SK-N-SH (cell line): Measurements from ENCODE around the gene LIPE. TPM values are rescaled to one million over a fixed set of nuclear protein-coding genes. Genes with fewer than 3 reads are reported as not detected.

Experiments
- CTCF ChIA-PET: fragments of 300-600, 350-600 bp; formaldehyde crosslinking; extraction: SDS; loops from one replicate; lab custom pipeline; 2021; lab: Yijun Ruan, JAX
- POLR2A ChIA-PET: fragments of 350-600 bp; sonication (Branson Sonifier 250); formaldehyde crosslinking; extraction: SDS; loops from one replicate; lab custom pipeline; 2020; ENCODE audit warnings: antibody characterized with exemption, inconsistent platforms; lab: Yijun Ruan, JAX
- DNase-seq: peaks from one replicate; pipeline ENCODE4 v3.0.0; 2012
- H2AFZ ChIP-seq: fragments of 200-600 bp; sonication (generic); 2 replicates; pipeline ENCODE4 v1.8.1; 2016; ENCODE audit warnings: antibody characterized with exemption, mild to moderate bottlenecking, low read depth
- H3F3A ChIP-seq: fragments of 200-600 bp; sonication (generic); replicated peaks from 2 replicates; pipeline ENCODE3; 2016; ENCODE audit warnings: antibody characterized with exemption, mild to moderate bottlenecking; ENCODE audit not compliant: insufficient read depth
- H3K27ac ChIP-seq, 2 experiments: fragments of 200-500 bp in 1 of 2; fragments of 200-600 bp in 1 of 2; sonication (Bioruptor generic) in 1 of 2; sonication (generic), shearing (Covaris generic) in 1 of 2; 2 replicates each; pipeline versions ENCODE4 v1.5.1 to v1.6.1; 2014 to 2016; ENCODE audit warnings: low read depth in 2 of 2, inconsistent platforms in 1 of 2, low read length in 1 of 2, mild to moderate bottlenecking in 1 of 2, mixed read lengths in 1 of 2
- H3K27me3 ChIP-seq: fragments of 200-600 bp; sonication (generic), shearing (Covaris generic); 2 replicates; pipeline ENCODE4 v1.6.1; 2016; ENCODE audit warnings: mixed run types; ENCODE audit not compliant: insufficient read depth
- H3K36me3 ChIP-seq, 2 experiments: fragments of 200-500 bp in 1 of 2; fragments of 200-600 bp in 1 of 2; sonication (Bioruptor generic) in 1 of 2; sonication (generic) in 1 of 2; replicated peaks in 1 of 2; 2 replicates each; pipeline versions ENCODE3 to v1.5.1; 2014 to 2016; ENCODE audit warnings: low read length in 1 of 2, mild to moderate bottlenecking in 1 of 2; ENCODE audit not compliant: insufficient read depth in 2 of 2, control insufficient read depth in 1 of 2
- H3K4me1 ChIP-seq, 2 experiments: fragments of 200-500 bp in 1 of 2; fragments of 200-600 bp in 1 of 2; sonication (Bioruptor generic) in 1 of 2; sonication (generic), shearing (Covaris generic) in 1 of 2; 2 replicates each; pipeline versions ENCODE4 v1.5.1 to v1.6.1; 2014 to 2016; ENCODE audit warnings: low read depth in 1 of 2, low read length in 1 of 2, mixed run types in 1 of 2; ENCODE audit not compliant: insufficient read depth in 2 of 2, control insufficient read depth in 1 of 2
- H3K4me2 ChIP-seq: fragments of 200-600 bp; sonication (generic), shearing (Covaris generic); 2 replicates; pipeline ENCODE4 v1.6.1; 2017; ENCODE audit warnings: mixed run types
- H3K4me3 ChIP-seq, 2 experiments: fragments of 200-500 bp in 1 of 2; fragments of 200-600 bp in 1 of 2; sonication (Bioruptor generic) in 1 of 2; sonication (generic), shearing (Covaris generic) in 1 of 2; 2 replicates each; pipeline versions ENCODE4 v1.5.1 to v1.8.1; 2014 to 2016; ENCODE audit warnings: low read depth in 2 of 2, inconsistent platforms in 1 of 2, low read length in 1 of 2, mild to moderate bottlenecking in 1 of 2, mixed read lengths in 1 of 2, moderate library complexity in 1 of 2
- H3K79me2 ChIP-seq: fragments of 200-600 bp; sonication (generic); 2 replicates; pipeline ENCODE4 v1.8.1; 2017; ENCODE audit warnings: mild to moderate bottlenecking; ENCODE audit not compliant: insufficient read depth
- H3K9ac ChIP-seq: fragments of 200-600 bp; sonication (generic); 2 replicates; pipeline ENCODE4 v1.6.1; 2017; ENCODE audit warnings: mixed run types
- H3K9me2 ChIP-seq: fragments of 200-600 bp; sonication (generic); 2 replicates; pipeline ENCODE4 v1.6.1; 2017; ENCODE audit warnings: mixed run types
- H3K9me3 ChIP-seq: fragments of 200-600 bp; sonication (generic); 2 replicates; pipeline ENCODE4 v1.6.1; 2017; ENCODE audit warnings: mixed run types, mild to moderate bottlenecking, moderate library complexity
- H4K20me1 ChIP-seq: fragments of 200-600 bp; sonication (generic); 2 replicates; pipeline ENCODE4 v1.6.1; 2017; ENCODE audit warnings: mild to moderate bottlenecking, mixed run types; ENCODE audit not compliant: insufficient read depth
- CHD2 ChIP-seq: fragments of 150-350 bp; IDR thresholded peaks from 2 replicates; pipeline ENCODE4 v1.6.1; 2018; ENCODE audit warnings: low read length; ENCODE audit not compliant: partially characterized antibody
- EZH2phosphoT487 ChIP-seq: fragments of 200-600 bp; sonication (generic); IDR thresholded peaks from 2 replicates; pipeline ENCODE4 v1.6.1; 2017; ENCODE audit warnings: low read depth, mixed run types, mild to moderate bottlenecking, antibody characterized with exemption, moderate library complexity, borderline replicate concordance
- FOSL2 ChIP-seq: IDR thresholded peaks from 2 replicates; pipeline ENCODE4 v1.4.0; 2012; ENCODE audit warnings: low read depth, mild to moderate bottlenecking, moderate library complexity, borderline replicate concordance
- JUND ChIP-seq: IDR thresholded peaks from 2 replicates; pipeline ENCODE4 v1.4.0; 2012
- MXI1 ChIP-seq: IDR thresholded peaks from 2 replicates; pipeline ENCODE4 v1.6.1; 2012; ENCODE audit warnings: mild to moderate bottlenecking, low read depth, low read length, improper control_type of control experiment
- NFIC ChIP-seq: IDR thresholded peaks from 2 replicates; pipeline ENCODE4 v1.4.0; 2012; ENCODE audit warnings: borderline replicate concordance
- NRF1 ChIP-seq: IDR thresholded peaks from 2 replicates; pipeline ENCODE4 v1.6.1; 2012; ENCODE audit warnings: low read depth, mild to moderate bottlenecking, low read length
- RAD21 ChIP-seq: IDR thresholded peaks from 2 replicates; pipeline ENCODE4 v1.6.1; 2012; ENCODE audit warnings: mild to moderate bottlenecking, low read length
- RCOR1 ChIP-seq: fragments of 150-350 bp; IDR thresholded peaks from 2 replicates; pipeline ENCODE4 v1.6.1; 2017; ENCODE audit warnings: antibody characterized with exemption, low read length
- RFX5 ChIP-seq: IDR thresholded peaks from 2 replicates; pipeline ENCODE4 v1.6.1; 2012; ENCODE audit warnings: mild to moderate bottlenecking, improper control_type of control experiment, low read length
- SMC3 ChIP-seq: IDR thresholded peaks from 2 replicates; pipeline ENCODE4 v1.6.1; 2012; ENCODE audit warnings: low read depth, low read length, improper control_type of control experiment
- TCF12 ChIP-seq: IDR thresholded peaks from 2 replicates; pipeline ENCODE4 v1.4.0; 2012
- TEAD4 ChIP-seq: IDR thresholded peaks from 2 replicates; pipeline ENCODE4 v1.4.0; 2012; ENCODE audit warnings: mild to moderate bottlenecking, borderline replicate concordance; ENCODE audit not compliant: insufficient read depth
- USF2 ChIP-seq: fragments of 150-350 bp; IDR thresholded peaks from 2 replicates; pipeline ENCODE4 v1.6.1; 2017; ENCODE audit warnings: antibody characterized with exemption, low read length, low read depth, borderline replicate concordance
- ZBTB33 ChIP-seq: IDR thresholded peaks from 2 replicates; pipeline ENCODE4 v1.4.0; 2012; ENCODE audit warnings: low read depth, borderline replicate concordance
- WGBS: methylation state at CpG from one replicate; pipeline ENCODE4 v1.1.6; 2017; ENCODE audit warnings: low lambda C conversion rate; 5-methylcytosine and 5-hydroxymethylcytosine counted together
- polyA plus RNA-seq, 3 experiments: library from polyadenylated mRNA; depleted of rRNA; stranded (reverse); fragments of >200 nt; gene quantifications; 2 replicates each; pipeline ENCODE4 v1.2.3, GENCODE V29; 2012

LIPE gene
- polyA plus RNA-seq, 1 of the 3 experiments (the other 2 are of a cell fraction) = 4.4 TPM

GRCh38 chr19:42471554-42472249 is 44.5 kb upstream of the LIPE start:
- Histone ChIP-seq H3K27me3 (no peaks in the 10 kb centered on the region), H3K4me1 (peaks cover 0 to 10% of the 10 kb centered on the region in 2 experiments; a peak in 2 of 4 replicates), H3K36me3 (no peaks in the 10 kb centered on the region), H3K4me2 (no peak overlapping the region), H3F3A (no peaks in the 10 kb centered on the region), H3K9me3 (no peaks in the 10 kb centered on the region), H2AFZ (no peak overlapping the region), H4K20me1 (no peaks in the 10 kb centered on the region), H3K4me3 (no peak overlapping the region), H3K27ac (no peak overlapping the region), H3K79me2 (no peaks in the 10 kb centered on the region), H3K9me2 (no peaks in the 10 kb centered on the region), H3K9ac (no peak overlapping the region)
- ChIA-PET CTCF (interaction anchor here (1.1 to 2.3 kb wide), 6 partner anchors 10 to 57 kb away, joined by 3 to 13 read pairs (median 4); partner anchors contain the start of gene CEACAM1), POLR2A (no interaction called here)
- no peak for TF ChIP-seq RAD21
- TF ChIP-seq NRF1 = no peak
- no peak for TF ChIP-seq MXI1
- no peak for TF ChIP-seq NFIC
- TF ChIP-seq SMC3 = no peak
- TF ChIP-seq USF2 = no peak
- TF ChIP-seq RFX5 = no peak
- no peak for TF ChIP-seq FOSL2
- no peak for TF ChIP-seq TCF12
- no peak for TF ChIP-seq ZBTB33
- TF ChIP-seq JUND = no peak
- DNase-seq = no peak
- WGBS = 57% methylated on average over 7 of the region's 7 CpGs

- Histone ChIP-seq H3K9me2 (no peaks in the 10 kb centered on the region), H3K36me3 (no peaks in the 10 kb centered on the region), H2AFZ (no peak overlapping the region), H3K4me1 (peaks cover 0 to 11% of the 10 kb centered on the region in 2 experiments; a peak in 2 of 4 replicates), H3K9me3 (no peaks in the 10 kb centered on the region), H3K27me3 (no peaks in the 10 kb centered on the region), H3K27ac (no peak overlapping the region), H3K79me2 (no peaks in the 10 kb centered on the region), H3K4me3 (no peak overlapping the region), H3F3A (no peaks in the 10 kb centered on the region), H4K20me1 (no peaks in the 10 kb centered on the region), H3K9ac (no peak overlapping the region), H3K4me2 (no peak overlapping the region)
- POLR2A ChIA-PET = interaction anchor here (0.7 kb wide), 1 partner anchor 116 kb away, joined by 3 read pairs; no protein-coding TSS in a partner anchor
- no peak for DNase-seq
- TF ChIP-seq RFX5 (no peak), EZH2phosphoT487 (no peak), USF2 (no peak), CHD2 (no peak), RCOR1 (no peak), TEAD4 (no peak)
- CTCF ChIA-PET = interaction anchor here (2.3 kb wide), 1 partner anchor 19 kb away, joined by 13 read pairs; no protein-coding TSS in a partner anchor
- WGBS = 52% methylated on average over 8 of the region's 8 CpGs
These were observed 42.4 kb upstream of the LIPE start for GRCh38 chr19:42469311-42470235.
